ENCODE data around the gene MYCN. TPM values are rescaled to one million over a fixed set of nuclear protein-coding genes. Genes with fewer than 3 reads are reported as not detected.

The MYCN gene
- total and polyA plus RNA-seq, 2 of the 8 experiments (the other 6 are each of a cell fraction or from before 2014, with no cell fraction given): 87.8 to 137 TPM

DNA sequence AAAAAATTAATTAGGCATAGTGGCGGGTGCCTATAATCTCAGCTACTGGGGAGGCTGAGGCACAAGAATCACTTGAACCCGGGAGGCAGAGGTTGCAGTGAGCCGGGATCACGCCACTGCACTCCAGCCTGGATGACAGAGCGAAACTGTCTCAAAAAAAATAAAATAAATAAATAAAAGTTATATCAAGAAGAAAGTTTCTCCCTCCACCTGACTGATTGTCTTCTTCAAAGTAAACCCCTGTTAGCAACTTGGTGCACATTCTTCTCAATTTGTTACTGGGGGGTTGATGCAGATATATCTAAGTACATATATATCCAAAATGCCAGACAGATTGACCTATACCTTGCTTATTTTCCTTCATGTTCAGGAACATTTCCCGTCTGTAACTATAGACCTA, 5.2 kb upstream of the MYCN start:
- no peak overlapping the region for H3K14ac ChIP-seq (ENCODE audit: insufficient read length)
- H3K36me3 ChIP-seq (ENCODE audit: control insufficient read depth in 2 of 4, insufficient read depth in 4 of 4, low read length in 3 of 4): no peaks in the 10 kb centered on the region
- no peak overlapping the region for H3K4me2 ChIP-seq (ENCODE audit: insufficient read depth in 1 of 2, low read depth in 2 of 2, low read length in 2 of 2)
- no peak overlapping the region for H3K23ac ChIP-seq (ENCODE audit: insufficient read length)
- no peak overlapping the region for H3K4ac ChIP-seq (replicated peaks; ENCODE audit: insufficient read length, low read depth, low read length)
- no peak overlapping the region for H4K91ac ChIP-seq (replicated peaks; ENCODE audit: insufficient read length, low read length)
- H2BK120ac ChIP-seq (replicated peaks; ENCODE audit: low read depth, low read length): no peak overlapping the region
- H2AK5ac ChIP-seq (ENCODE audit: low read depth, low read length): no peak overlapping the region
- H3K4me1 ChIP-seq (replicated peaks in 1 of 4; ENCODE audit: control insufficient read depth in 3 of 4, insufficient read depth in 4 of 4, low read length in 3 of 4): peaks cover 6 to 23% (median 14%) of the 10 kb centered on the region in 4 experiments; a peak in 5 of 7 replicates
- POLR2A ChIA-PET (ENCODE audit: partially characterized antibody): interaction anchor here (0.7 kb wide), 1 partner anchor 114 kb away, joined by 3 read pairs; no protein-coding TSS in a partner anchor
- H3K9ac ChIP-seq (replicated peaks in 1 of 4; ENCODE audit: extremely low read depth in 1 of 4, low read depth in 3 of 4, low read length in 3 of 4): no peak overlapping the region
- WGBS, 2 experiments (ENCODE audit: extremely low coverage in 1 of 2, insufficient coverage in 1 of 2, insufficient read length in 1 of 2, insufficient replicate concordance in 2 of 2, low coverage in 1 of 2, low lambda C conversion rate in 2 of 2, missing lambda C conversion rate in 1 of 2): 88% methylated on average over 6 of the region's 6 CpGs; no CpG with 5 or more reads in 1 of the 2 experiments
- H3K9me3 ChIP-seq (ENCODE audit: insufficient read depth in 2 of 2, low read depth in 1 of 2, low read length in 1 of 2): peaks cover 2 to 3% of the 10 kb centered on the region in 2 experiments; a peak in 1 of 4 replicates
- no peaks in the 10 kb centered on the region for H3K79me1 ChIP-seq (ENCODE audit: low read depth, low read length)
- no peak overlapping the region for H3K4me3 ChIP-seq (ENCODE audit: extremely low read depth in 1 of 4, insufficient read depth in 2 of 4, low read depth in 3 of 4, low read length in 4 of 4)
- no peak overlapping the region for H2BK15ac ChIP-seq (ENCODE audit: low read length)
- FAIRE-seq (no peak), DNase-seq (ENCODE audit: low read depth in 1 of 2, low spot score in 2 of 2) (no peak)
- H4K5ac ChIP-seq (ENCODE audit: insufficient read length, low read depth, low read length): no peak overlapping the region
- no peaks in the 10 kb centered on the region for H3K79me2 ChIP-seq (ENCODE audit: control insufficient read depth in 1 of 2, insufficient read depth in 2 of 2, low read length in 2 of 2)
- CTCF ChIA-PET (ENCODE audit: partially characterized antibody): interaction anchor here (0.6 kb wide), 1 partner anchor 221 kb away, joined by 4 read pairs; no protein-coding TSS in a partner anchor
- no peak overlapping the region for H4K8ac ChIP-seq (ENCODE audit: extremely low read depth, insufficient read depth, low read length)
- no peak overlapping the region for H2BK12ac ChIP-seq (ENCODE audit: low read depth, low read length)
- no peak overlapping the region for H3K18ac ChIP-seq (ENCODE audit: extremely low read depth, low read length)
- peaks cover 7% of the 10 kb centered on the region; the same call in 1 of the 2 replicates for H3K23me2 ChIP-seq (ENCODE audit: low read depth, low read length)
- no peak overlapping the region for H3K27ac ChIP-seq (ENCODE audit: low read depth, low read length)
- no peaks in the 10 kb centered on the region for H4K20me1 ChIP-seq (replicated peaks in 1 of 2; ENCODE audit: control insufficient read depth in 1 of 2, insufficient read depth in 2 of 2, low read length in 2 of 2)
- no peak overlapping the region for H2AFZ ChIP-seq (ENCODE audit: low read length)
- TF ChIP-seq CREB1 (IDR thresholded peaks at IDR 0.05): no peak
- no peak for TF ChIP-seq POLR2A (IDR thresholded peaks at IDR 0.05; ENCODE audit: control extremely low read depth in 1 of 2, low read depth in 2 of 2, low read length in 2 of 2)
- TF ChIP-seq TCF12 (IDR thresholded peaks at IDR 0.05; ENCODE audit: low read depth, low read length): no peak
- no peak for TF ChIP-seq BACH1 (IDR thresholded peaks at IDR 0.05; ENCODE audit: low read length)
- TF ChIP-seq TAF1 (IDR thresholded peaks at IDR 0.05; ENCODE audit: low read depth, low read length): no peak
- no peak for TF ChIP-seq SUZ12 (IDR thresholded peaks at IDR 0.05; ENCODE audit: low read length)
- no peak for TF ChIP-seq RFX5 (IDR thresholded peaks at IDR 0.05; ENCODE audit: borderline replicate concordance, low read depth, low read length)
- TF ChIP-seq, protein P1, sequence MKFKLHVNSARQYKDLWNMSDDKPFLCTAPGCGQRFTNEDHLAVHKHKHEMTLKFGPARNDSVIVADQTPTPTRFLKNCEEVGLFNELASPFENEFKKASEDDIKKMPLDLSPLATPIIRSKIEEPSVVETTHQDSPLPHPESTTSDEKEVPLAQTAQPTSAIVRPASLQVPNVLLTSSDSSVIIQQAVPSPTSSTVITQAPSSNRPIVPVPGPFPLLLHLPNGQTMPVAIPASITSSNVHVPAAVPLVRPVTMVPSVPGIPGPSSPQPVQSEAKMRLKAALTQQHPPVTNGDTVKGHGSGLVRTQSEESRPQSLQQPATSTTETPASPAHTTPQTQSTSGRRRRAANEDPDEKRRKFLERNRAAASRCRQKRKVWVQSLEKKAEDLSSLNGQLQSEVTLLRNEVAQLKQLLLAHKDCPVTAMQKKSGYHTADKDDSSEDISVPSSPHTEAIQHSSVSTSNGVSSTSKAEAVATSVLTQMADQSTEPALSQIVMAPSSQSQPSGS (IDR thresholded peaks at IDR 0.05; ENCODE audit: low read length): no peak
- no peak for TF ChIP-seq EP300 (IDR thresholded peaks at IDR 0.05; ENCODE audit: borderline replicate concordance in 1 of 2, low read depth in 2 of 2, low read length in 2 of 2)
- TF ChIP-seq RNF2 (IDR thresholded peaks at IDR 0.05; ENCODE audit: borderline replicate concordance, low read depth, low read length, missing control alignments, poor library complexity, severe bottlenecking): no peak
- TF ChIP-seq MAFK (IDR thresholded peaks at IDR 0.05; ENCODE audit: low read depth, low read length): no peak
- H3K27me3 ChIP-seq (replicated peaks in 1 of 4; ENCODE audit: control insufficient read depth in 3 of 4, extremely low read depth in 1 of 4, insufficient read depth in 3 of 4, low read length in 3 of 4): no peaks in the 10 kb centered on the region
- no peak overlapping the region for H3K56ac ChIP-seq (replicated peaks; ENCODE audit: insufficient read length, low read depth, low read length)
- no peak overlapping the region; the same call in 1 of the 2 replicates for H2BK5ac ChIP-seq (ENCODE audit: low read depth, low read length)
- H2BK20ac ChIP-seq (ENCODE audit: low read length): no peak overlapping the region
